Left lung (tissue), 10 donors: ENCODE measurements around the gene PTPRT. TPM values are rescaled to one million over a fixed set of nuclear protein-coding genes. Genes with fewer than 3 reads are reported as not detected.

ENCODE experiments used
- ATAC-seq: fragments of 200-7000 bp; cut with Tn5 transposase; one replicate; pipeline ENCODE4 v1.9.1; 2020; ENCODE audit warnings: moderate library complexity
- DNase-seq, 4 donors: peaks; one replicate each; pipeline ENCODE4 v3.0.0-alpha.2; 2013 to 2020
- H3K27ac ChIP-seq, 2 donors: fragments of 200-600 bp; sonication (generic) in 1 of 2; one replicate each; pipeline versions ENCODE4 v1.5.0 to v1.8.0; 2020 to 2021
- H3K27me3 ChIP-seq, 2 donors: fragments of 200-600 bp; sonication (generic) in 1 of 2; one replicate each; pipeline versions ENCODE4 v1.5.0 to v1.8.0; 2020 to 2021
- H3K36me3 ChIP-seq, 2 donors: fragments of 200-600 bp; sonication (generic) in 1 of 2; one replicate each; pipeline versions ENCODE4 v1.5.0 to v1.8.0; 2020 to 2021
- H3K4me1 ChIP-seq, 2 donors: fragments of 200-600 bp; one replicate each; pipeline ENCODE4 v1.8.0; 2021
- H3K4me3 ChIP-seq, 2 donors: fragments of 200-600 bp; sonication (generic) in 1 of 2; one replicate each; pipeline versions ENCODE4 v1.5.0 to v1.8.0; 2020 to 2021; ENCODE audit warnings: mild to moderate bottlenecking in 1 of 2
- H3K9me3 ChIP-seq, 2 donors: fragments of 200-600 bp; sonication (generic) in 1 of 2; one replicate each; pipeline versions ENCODE4 v1.5.0 to v1.8.0; 2020 to 2021
- intact Hi-C, 2 donors: fragments of 100-400 bp; cut with DNase I; formaldehyde crosslinking; loops; one replicate each; pipeline versions ENCODE4 v1.11.2 to v1.14.2; 2022
- polyA plus RNA-seq, 6 donors: library from polyadenylated mRNA; unstranded; fragments of 120-200 nt; gene quantifications; one replicate each; pipeline ENCODE4 v1.2.1, GENCODE V29; 2013; ENCODE audit not compliant: insufficient read length in 6 of 6
- total RNA-seq, 2 donors: library from RNA; stranded (reverse); fragmentation: NEBNext Ultra II Directional; extraction: Animal tissue kit (Norgen Biotek cat#: 25700); gene quantifications; one replicate each; pipeline ENCODE4 v1.2.1, GENCODE V29; 2021
- TF ChIP-seq, protein P1 (sequence below), 2 donors: fragments of 200-600 bp; sonication (generic) in 1 of 2; IDR thresholded peaks; one replicate each; pipeline versions ENCODE4 v1.5.0 to v1.8.0; 2021; ENCODE audit warnings: antibody characterized with exemption in 2 of 2
- donor health status: DM: no; HTN: yes; CAD: no.
- donor health status: DM: no; HTN: no; CAD: no.

Gene PTPRT
- total and polyA plus RNA-seq, 8 donors, result 0.15 to 2.9 (median 1.4) TPM

DNA sequence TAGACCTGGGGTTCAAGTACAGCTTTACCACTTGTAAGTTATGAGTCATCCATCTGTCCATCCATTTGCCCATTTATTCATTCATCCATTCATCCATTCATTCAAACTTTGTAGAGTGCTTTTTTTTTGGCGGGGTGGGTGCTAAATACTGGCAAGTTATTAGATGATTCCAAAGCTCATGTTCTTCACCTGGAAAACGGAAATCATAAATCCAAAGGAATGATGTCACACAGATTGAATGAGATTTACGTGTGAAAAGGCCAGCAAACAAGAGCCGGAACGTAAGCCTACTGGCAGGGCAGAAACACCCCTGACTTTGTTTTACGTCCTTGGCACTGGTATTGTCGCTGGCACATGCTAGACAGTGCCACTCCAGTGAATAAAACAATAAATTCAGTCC, 1090.6 kb downstream of the PTPRT start:
- Histone ChIP-seq H3K4me1 (no peaks in the 10 kb centered on the region), H3K27me3 (peaks cover 0 to 8% of the 10 kb centered on the region in 2 donors), H3K9me3 (no peaks in the 10 kb centered on the region), H3K4me3 (no peak overlapping the region), H3K27ac (no peak overlapping the region), H3K36me3 (no peaks in the 10 kb centered on the region)
- no peak for ATAC-seq
- TF ChIP-seq, protein P1, sequence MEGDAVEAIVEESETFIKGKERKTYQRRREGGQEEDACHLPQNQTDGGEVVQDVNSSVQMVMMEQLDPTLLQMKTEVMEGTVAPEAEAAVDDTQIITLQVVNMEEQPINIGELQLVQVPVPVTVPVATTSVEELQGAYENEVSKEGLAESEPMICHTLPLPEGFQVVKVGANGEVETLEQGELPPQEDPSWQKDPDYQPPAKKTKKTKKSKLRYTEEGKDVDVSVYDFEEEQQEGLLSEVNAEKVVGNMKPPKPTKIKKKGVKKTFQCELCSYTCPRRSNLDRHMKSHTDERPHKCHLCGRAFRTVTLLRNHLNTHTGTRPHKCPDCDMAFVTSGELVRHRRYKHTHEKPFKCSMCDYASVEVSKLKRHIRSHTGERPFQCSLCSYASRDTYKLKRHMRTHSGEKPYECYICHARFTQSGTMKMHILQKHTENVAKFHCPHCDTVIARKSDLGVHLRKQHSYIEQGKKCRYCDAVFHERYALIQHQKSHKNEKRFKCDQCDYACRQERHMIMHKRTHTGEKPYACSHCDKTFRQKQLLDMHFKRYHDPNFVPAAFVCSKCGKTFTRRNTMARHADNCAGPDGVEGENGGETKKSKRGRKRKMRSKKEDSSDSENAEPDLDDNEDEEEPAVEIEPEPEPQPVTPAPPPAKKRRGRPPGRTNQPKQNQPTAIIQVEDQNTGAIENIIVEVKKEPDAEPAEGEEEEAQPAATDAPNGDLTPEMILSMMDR (IDR thresholded peaks at IDR 0.05), result no peak
- DNase-seq, result no peak
- intact Hi-C loops, result no loop called here

DNA sequence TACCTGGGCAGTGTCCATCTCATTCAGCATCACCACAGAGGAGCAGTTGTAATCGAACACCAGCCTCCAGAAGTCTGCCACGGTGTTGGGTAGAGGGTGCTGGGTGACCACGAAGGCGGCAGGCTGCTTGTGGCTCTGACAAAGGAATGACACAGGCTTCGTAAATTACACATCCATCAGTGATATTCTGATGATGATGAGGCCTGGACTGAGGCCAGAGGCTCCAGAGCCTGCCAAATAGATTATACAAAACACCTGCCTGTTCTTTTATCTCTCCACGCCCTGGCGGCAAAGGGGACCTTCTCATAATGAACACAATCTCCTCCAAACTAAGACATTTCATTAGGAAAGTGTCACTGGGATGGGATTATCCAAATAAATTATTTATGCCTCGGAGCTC, 1091.3 kb downstream of the PTPRT start:
- intact Hi-C loops, result no loop called here
- Histone ChIP-seq H3K36me3 (no peaks in the 10 kb centered on the region), H3K27me3 (peaks cover 0 to 8% of the 10 kb centered on the region in 2 donors), H3K4me3 (no peak overlapping the region), H3K9me3 (no peaks in the 10 kb centered on the region), H3K4me1 (no peaks in the 10 kb centered on the region), H3K27ac (no peak overlapping the region)
- ATAC-seq (no peak), DNase-seq (no peak)
- TF ChIP-seq, protein P1 (IDR thresholded peaks at IDR 0.05), result no peak

DNA sequence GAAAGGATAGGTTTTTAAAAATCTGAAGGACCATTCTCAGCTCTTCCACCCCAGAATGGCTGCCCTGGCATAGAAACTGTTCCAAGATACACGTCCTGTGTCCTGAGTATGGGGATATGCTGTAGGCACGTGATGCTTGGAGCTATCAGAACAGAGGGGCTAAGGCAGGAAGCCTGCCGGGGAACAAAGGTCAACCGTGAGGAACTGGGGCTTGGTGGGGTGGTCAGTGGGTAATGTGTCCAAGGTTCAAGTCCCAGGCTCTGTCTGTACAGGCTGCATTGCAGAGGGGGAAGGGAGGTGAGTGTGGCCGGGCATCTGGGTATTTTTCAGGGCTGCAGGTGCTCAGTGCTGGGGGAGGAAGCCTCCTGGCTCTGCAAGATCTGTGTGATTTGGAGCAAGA, 1092.0 kb downstream of the PTPRT start:
- Histone ChIP-seq H3K27me3 (peaks cover 0 to 10% of the 10 kb centered on the region in 2 donors), H3K27ac (no peak overlapping the region), H3K36me3 (no peaks in the 10 kb centered on the region), H3K4me1 (no peaks in the 10 kb centered on the region), H3K4me3 (no peak overlapping the region), H3K9me3 (no peaks in the 10 kb centered on the region)
- intact Hi-C loops, result no loop called here
- TF ChIP-seq, protein P1 (IDR thresholded peaks at IDR 0.05), result no peak
- ATAC-seq (no peak), DNase-seq (no peak)

DNA sequence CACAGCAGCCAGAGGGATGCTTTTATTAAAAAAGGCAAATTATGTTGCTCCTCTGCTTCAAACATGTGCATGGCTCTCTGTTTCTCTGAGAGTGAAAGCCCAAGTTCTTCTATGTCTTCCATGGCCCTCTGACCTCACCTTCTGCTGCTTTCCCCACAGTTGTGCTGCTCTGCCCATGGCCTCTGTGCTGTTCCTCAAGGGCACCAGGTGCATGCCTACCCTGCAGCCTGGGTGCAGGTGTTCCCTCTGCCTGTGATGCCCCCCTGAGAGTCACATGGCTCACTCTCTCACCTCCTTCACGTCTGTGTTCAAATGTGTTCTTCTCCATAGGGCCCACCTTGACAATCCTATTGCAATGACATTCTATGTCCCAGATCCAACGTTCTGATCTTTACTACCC, 1094.5 kb downstream of the PTPRT start:
- no peak for ATAC-seq
- Histone ChIP-seq H3K4me1 (no peaks in the 10 kb centered on the region), H3K9me3 (no peaks in the 10 kb centered on the region), H3K27me3 (peaks cover 0 to 13% of the 10 kb centered on the region in 2 donors), H3K4me3 (no peak overlapping the region), H3K27ac (no peak overlapping the region), H3K36me3 (no peaks in the 10 kb centered on the region)
- no peak for DNase-seq
- intact Hi-C loops, result no loop called here
- TF ChIP-seq, protein P1 (IDR thresholded peaks at IDR 0.05), result no peak

DNA sequence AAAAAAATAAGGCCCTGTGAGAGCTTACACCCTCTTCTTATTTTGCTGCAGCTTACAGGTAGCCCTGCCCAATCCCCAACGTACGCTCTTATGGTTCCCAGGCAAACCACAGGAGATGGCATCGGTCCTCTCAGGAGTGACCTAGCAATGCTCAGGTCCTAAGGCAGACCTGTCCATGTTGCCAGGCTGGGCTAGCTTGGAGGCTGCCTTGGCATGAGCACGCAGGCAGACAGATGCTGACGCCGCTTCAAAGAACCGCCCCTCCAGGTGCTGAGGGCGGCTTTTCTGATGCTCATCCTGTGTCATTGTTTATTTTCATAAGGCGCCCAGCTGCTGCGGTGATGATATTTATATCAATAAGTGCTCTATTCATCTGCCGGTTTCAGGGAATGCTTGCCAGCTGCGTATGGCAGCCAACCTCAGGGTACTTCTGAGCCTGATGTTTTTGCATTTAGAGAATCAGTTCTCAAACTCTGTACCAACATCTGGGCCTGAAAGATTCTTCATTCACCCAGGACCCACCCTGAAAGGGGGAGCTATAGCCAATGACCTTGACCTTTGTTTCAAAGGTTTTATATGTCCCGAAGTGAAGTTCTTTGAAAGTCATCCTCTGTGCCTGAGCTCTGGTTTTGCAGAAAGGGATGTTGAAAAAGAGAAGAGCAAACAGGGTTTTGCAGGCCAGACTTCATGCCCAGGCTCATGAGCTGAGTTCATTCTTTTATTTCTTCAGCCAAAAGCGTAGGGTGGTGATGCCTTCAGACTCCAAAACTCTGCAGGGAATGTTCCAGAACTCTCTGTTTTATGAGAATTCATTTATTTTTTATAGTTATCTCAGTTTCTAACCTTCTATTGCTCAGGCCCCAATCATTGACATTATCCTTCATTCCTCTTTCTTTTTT, 1095.9 kb downstream of the PTPRT start:
- ATAC-seq (no peak), DNase-seq (no peak)
- Histone ChIP-seq H3K27ac (no peak overlapping the region), H3K9me3 (no peaks in the 10 kb centered on the region), H3K4me3 (no peak overlapping the region), H3K36me3 (no peaks in the 10 kb centered on the region), H3K4me1 (no peaks in the 10 kb centered on the region), H3K27me3 (peaks cover 0 to 13% of the 10 kb centered on the region in 2 donors)
- TF ChIP-seq, protein P1 (IDR thresholded peaks at IDR 0.05), result no peak
- intact Hi-C loops, result no loop called here
